GM18907 (cell line): ENCODE results near the gene MYOG.
A peak's percentile ranks its signal among the peaks of the same experiment; 100 is the strongest.

Experiments
- ATAC-seq: cut with Tn5 transposase; IDR thresholded peaks from one replicate; pipeline ENCODE4 v1.9.1; 2021; ENCODE audit warnings: mild to moderate bottlenecking, moderate library complexity; ENCODE audit not compliant: unreplicated experiment

MYOG gene

GRCh38 chr1:203048555-203049051 lies 37.2 kb downstream of the MYOG start:
- ATAC-seq, result no peak

GRCh38 chr1:203048086-203048485 lies 37.7 kb downstream of the MYOG start:
- no peak for ATAC-seq

GRCh38 chr1:203046984-203047630 lies 38.7 kb downstream of the MYOG start:
- ATAC-seq, result no peak

GRCh38 chr1:203045821-203046594 lies 39.8 kb downstream of the MYOG start:
- ATAC-seq, result no peak

- ATAC-seq, result no peak
Measured at GRCh38 chr1:203045336-203045735, 40.5 kb downstream of the MYOG start.

- no peak for ATAC-seq
Measured at GRCh38 chr1:203044546-203045250, 41.1 kb downstream of the MYOG start.

- ATAC-seq, result no peak
Measured at GRCh38 chr1:203043830-203044545, 41.8 kb downstream of the MYOG start.

GRCh38 chr1:203041351-203041932 lies 44.4 kb downstream of the MYOG start:
- no peak for ATAC-seq

GRCh38 chr1:203040513-203041275 lies 45.1 kb downstream of the MYOG start:
- no peak for ATAC-seq

GRCh38 chr1:203039609-203040512 lies 46.0 kb downstream of the MYOG start:
- ATAC-seq, result no peak

GRCh38 chr1:203038891-203039608 lies 46.8 kb downstream of the MYOG start:
- peak; percentile 60 for ATAC-seq

GRCh38 chr1:203038217-203038741 lies 47.5 kb downstream of the MYOG start:
- peak; percentile 55 for ATAC-seq

GRCh38 chr1:203037509-203038190 lies 48.2 kb downstream of the MYOG start:
- ATAC-seq, result no peak

GRCh38 chr1:203036537-203036936 lies 49.3 kb downstream of the MYOG start:
- ATAC-seq, result no peak

- ATAC-seq, result no peak
Measured at GRCh38 chr1:203036135-203036534, 49.7 kb downstream of the MYOG start.

- ATAC-seq, result no peak
Measured at GRCh38 chr1:203035111-203036000, 50.5 kb downstream of the MYOG start.
